C4-2B (cell line): ENCODE measurements around the gene HEBP2.
"Not testable (repeated sequence)": the region's sequence is repeated elsewhere in the genome, so short reads cannot be mapped to it uniquely, and the experiment has no call there.

ENCODE experiments used
- H3K27ac ChIP-seq: fragments of 450-650 bp; 2 replicates; pipeline ENCODE4 v1.5.1; 2017
- CTCF ChIP-seq: fragments of 450-650 bp; conservative IDR thresholded peaks from 2 replicates; pipeline ENCODE4 v1.5.1; 2017; ENCODE audit warnings: mild to moderate bottlenecking
- ZFX ChIP-seq: fragments of 450-650 bp; IDR thresholded peaks from 2 replicates; pipeline ENCODE4 v1.6.1; 2017

The HEBP2 gene

GRCh38 chr6:138419766-138420165, 15.7 kb downstream of the HEBP2 start:
- no peak overlapping the region for H3K27ac ChIP-seq
- TF ChIP-seq ZFX (no peak), CTCF (no peak)

DNA sequence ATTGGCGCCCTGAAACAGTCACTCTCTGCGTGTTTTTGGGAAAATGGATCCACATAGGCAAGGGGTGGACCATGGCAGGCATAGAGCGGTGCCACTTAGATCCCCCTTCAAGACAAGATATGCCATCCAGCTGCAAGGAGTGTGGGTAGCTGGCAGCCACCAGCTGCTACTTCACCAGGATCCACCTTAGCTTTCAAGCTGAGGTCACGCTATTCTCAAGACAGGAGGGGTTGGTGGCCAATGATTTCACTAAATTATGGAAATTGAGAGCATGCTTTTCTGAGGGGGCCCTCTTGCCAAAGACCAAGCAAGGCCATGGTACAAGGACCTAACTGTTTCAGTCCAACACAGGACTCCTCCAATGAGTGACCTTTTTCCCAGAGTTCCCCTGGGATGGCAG, 16.3 kb downstream of the HEBP2 start:
- H3K27ac ChIP-seq = no peak overlapping the region
- TF ChIP-seq CTCF (no peak), ZFX (no peak)

GRCh38 chr6:138421089-138421488, 17.1 kb downstream of the HEBP2 start:
- no peak overlapping the region for H3K27ac ChIP-seq
- TF ChIP-seq ZFX = no peak
- no peak for TF ChIP-seq CTCF

DNA sequence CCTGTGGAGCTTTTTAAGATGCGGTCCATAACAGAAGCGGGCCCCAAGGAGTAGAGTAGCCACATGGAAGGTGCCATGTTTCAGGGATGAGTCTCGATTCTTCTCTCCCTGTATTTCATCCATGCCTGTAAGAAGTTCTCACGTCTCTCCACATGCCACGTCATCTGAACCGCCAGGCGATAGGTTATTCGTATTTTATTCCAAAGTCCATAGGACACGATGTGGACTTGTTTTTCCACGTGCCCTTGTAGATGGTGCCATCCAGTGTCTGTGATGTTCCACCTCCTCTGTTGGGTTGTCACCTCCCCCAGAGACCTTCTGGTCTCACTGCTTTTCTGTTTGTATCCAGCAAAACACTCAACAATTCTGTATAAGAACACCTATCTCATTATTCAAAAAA, 17.6 kb downstream of the HEBP2 start:
- TF ChIP-seq CTCF (no peak), ZFX (no peak)
- no peak overlapping the region for H3K27ac ChIP-seq

GRCh38 chr6:138422861-138423260, 18.8 kb downstream of the HEBP2 start:
- H3K27ac ChIP-seq = no peak overlapping the region
- TF ChIP-seq ZFX = no peak
- TF ChIP-seq CTCF = no peak

GRCh38 chr6:138424004-138424904, 20.2 kb downstream of the HEBP2 start:
- no peak overlapping the region for H3K27ac ChIP-seq

DNA sequence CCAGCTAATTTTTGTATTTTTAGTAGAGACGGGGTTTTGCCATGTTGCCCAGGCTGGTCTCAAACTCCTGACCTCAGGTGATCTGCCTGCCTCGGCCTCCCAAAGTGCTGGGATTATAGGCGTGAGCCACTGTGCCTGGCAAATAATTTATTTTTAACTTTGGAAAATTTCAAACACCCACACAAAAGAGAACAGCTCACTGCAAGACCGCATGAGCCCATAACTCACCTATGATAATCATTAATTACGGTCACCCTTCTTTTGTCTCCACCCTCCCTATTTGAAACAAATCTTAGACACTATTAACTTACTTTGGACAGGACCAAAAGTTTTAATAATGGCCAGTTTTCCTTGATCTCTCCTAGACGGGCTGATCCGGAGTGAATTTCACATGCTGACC, 21.2 kb downstream of the HEBP2 start:
- not testable (repeated sequence) for H3K27ac ChIP-seq

More at GRCh38 chr6:138424004-138424904, 20.2 kb downstream of the HEBP2 start:
- TF ChIP-seq ZFX = no peak
- TF ChIP-seq CTCF = no peak
